ENCODE measurements around the gene KCNK15.

Gene KCNK15

DNA sequence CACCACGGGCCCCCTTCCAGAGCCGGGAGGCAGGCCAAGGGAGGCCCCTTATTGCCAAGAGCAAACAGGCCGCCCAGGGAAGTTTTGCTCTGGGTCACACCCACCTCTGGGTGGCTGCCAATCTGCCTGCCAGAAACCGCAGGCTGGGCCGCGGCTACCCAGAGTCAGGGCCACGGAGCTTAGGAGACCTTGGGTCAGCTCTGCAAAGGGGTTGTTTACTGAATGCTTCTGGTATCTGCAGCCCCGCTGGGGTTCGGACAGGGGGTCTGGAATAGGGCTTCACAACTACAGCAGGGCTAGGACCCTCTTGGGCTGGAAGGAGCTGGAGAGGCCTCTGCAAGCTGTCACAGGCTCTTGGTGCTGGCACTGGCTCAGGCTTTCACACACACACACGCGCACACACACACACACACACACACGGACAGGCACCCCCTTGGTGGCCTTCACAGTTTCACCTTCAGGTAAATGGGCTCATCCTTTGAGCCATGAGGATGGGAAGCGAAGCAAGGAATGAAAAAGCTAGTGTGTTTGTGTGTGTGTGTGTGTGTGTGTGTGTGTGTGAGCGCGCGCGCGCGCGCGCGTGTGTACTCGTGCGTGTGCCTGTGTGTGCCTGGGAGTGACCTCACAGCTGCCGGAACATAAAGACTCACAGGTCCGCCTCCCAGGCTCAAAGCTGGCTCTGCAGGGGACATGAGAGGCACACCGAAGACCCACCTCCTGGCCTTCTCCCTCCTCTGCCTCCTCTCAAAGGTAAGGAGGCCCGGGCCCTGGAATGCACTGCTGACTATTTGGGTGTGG, 30.8 kb upstream of the KCNK15 start, which contains the start of gene CCN5:
CCN5 (plus strand) TSS at position 669 of the 798 bp plus-strand sequence; CDS start at position 691, 22 bp downstream.
- Histone ChIP-seq H3K27ac (ENCODE audit: low read depth, low read length) (peak within 1 kb of the TSS; percentile 65), H3K4me1 (ENCODE audit: control insufficient read depth in 5 of 5, insufficient read depth in 5 of 5, low read length in 5 of 5) (peaks cover 6 to 51% (median 47%) of the 10 kb centered on the region in 5 donors), H3K36me3 (ENCODE audit: control insufficient read depth in 5 of 5, insufficient read depth in 5 of 5, low read length in 5 of 5) (no peaks in the 10 kb centered on the region), H3K9ac (ENCODE audit: low read length in 5 of 5) (peak within 1 kb of the TSS in 3 of 5 donors; percentile 54 to 72 (median 66)), H3K27me3 (ENCODE audit: control insufficient read depth in 5 of 5, insufficient read depth in 4 of 5, low read length in 5 of 5) (no peaks in the 10 kb centered on the region), H3K9me3 (ENCODE audit: control insufficient read depth in 5 of 5, low read length in 5 of 5) (no peaks in the 10 kb centered on the region), H3K4me3 (ENCODE audit: low read depth in 1 of 5, low read length in 5 of 5) (peak within 1 kb of the TSS; percentile 61 to 77 (median 64))

DNA sequence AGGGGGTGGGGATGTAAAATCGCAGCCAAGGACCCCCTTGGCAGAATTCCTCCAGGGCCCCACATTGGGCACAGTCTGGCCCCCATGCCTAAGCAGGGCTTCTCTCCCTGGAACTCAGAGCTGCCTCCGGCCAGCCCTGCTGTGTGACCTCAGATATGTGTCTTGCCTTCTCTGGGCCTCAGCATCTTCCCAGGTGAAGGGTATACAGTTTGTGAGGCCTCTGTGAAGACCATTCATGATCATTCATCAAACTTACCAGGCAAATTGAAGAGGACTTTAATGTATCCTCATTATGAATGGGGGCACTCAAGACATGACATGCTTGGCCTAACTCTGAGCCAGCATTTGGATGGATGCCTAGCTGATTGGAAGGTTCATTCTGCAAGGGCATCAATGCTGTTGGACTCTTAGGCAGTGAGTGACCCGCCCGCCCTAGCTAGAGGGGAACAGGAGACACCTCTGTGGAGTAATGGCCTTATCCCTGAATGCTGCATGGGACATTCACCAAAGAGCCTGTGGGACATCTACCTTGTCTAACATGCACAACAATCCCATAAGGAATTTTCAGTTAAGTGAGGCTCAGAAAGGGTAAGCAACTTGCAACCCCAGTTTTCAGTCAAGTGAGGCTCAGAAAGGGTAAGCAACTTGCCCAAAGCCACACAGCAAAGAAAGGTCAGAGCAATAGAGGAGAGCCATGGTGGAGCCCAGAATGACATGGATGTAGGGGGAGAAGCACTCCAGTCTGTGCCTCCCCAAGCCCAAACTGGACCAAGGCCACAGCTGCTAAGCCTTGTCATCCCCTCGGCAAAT, 30.0 kb upstream of the KCNK15 start:
- Histone ChIP-seq H3K4me1 (ENCODE audit: control insufficient read depth in 5 of 5, insufficient read depth in 5 of 5, low read length in 5 of 5) (peaks cover 6 to 59% (median 52%) of the 10 kb centered on the region in 5 donors), H3K4me3 (ENCODE audit: low read depth in 1 of 5, low read length in 5 of 5) (peak overlapping the region; percentile 61 to 77 (median 64))

DNA sequence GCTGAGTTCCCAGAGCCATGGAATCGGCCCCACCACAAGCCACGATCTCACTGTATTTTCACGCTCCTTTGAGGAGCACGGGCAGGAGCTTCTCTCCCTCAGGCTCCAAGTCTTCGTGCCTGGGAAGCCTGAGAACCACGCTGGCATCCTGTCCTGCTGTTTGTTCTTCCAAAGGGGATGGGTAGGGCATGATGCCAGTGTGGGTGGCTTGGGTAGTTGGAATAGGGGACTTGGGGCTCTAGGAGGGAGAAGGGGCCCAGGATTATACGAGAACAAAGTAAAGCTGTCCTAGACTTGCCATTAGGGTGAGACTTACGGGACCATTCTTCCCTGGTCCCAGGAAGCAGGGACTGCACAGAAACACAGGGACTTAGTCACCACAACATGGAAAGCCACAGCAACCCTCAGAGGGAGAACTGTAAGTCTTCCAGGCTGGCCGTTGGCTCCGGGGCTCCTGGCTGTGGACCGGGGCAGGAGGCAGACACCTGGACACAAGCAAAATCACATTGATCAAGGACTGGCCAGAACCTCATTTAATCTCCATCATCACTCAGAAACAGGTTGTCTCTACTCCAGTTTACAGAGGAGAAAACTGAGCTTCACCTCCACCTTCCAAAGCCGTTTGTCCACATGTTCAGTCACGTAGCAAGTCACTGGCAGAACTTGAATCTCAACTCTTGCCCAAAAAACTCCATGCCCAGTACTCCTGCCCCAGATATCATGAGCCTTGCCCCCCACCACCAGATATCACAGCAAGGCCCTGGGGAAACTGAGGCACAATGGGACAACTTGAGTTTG, 29.2 kb upstream of the KCNK15 start:
- Histone ChIP-seq H3K27ac (ENCODE audit: low read depth, low read length) (peak overlapping the region; percentile 67), H3K9me3 (ENCODE audit: control insufficient read depth in 5 of 5, low read length in 5 of 5) (no peaks in the 10 kb centered on the region), H3K9ac (ENCODE audit: low read length in 5 of 5) (peak overlapping the region in 4 of 5 donors; percentile 5 to 72 (median 35)), H3K27me3 (ENCODE audit: control insufficient read depth in 5 of 5, insufficient read depth in 4 of 5, low read length in 5 of 5) (no peaks in the 10 kb centered on the region), H3K36me3 (ENCODE audit: control insufficient read depth in 5 of 5, insufficient read depth in 5 of 5, low read length in 5 of 5) (no peaks in the 10 kb centered on the region), H3K4me3 (ENCODE audit: low read depth in 1 of 5, low read length in 5 of 5) (peak overlapping the region; percentile 61 to 77 (median 64)), H3K4me1 (ENCODE audit: control insufficient read depth in 5 of 5, insufficient read depth in 5 of 5, low read length in 5 of 5) (peaks cover 6 to 63% (median 57%) of the 10 kb centered on the region in 5 donors)

More for the DNA sequence above, 30.0 kb upstream of the KCNK15 start:
- Histone ChIP-seq H3K9ac (ENCODE audit: low read length in 5 of 5) (peak overlapping the region in 3 of 5 donors; percentile 54 to 72 (median 57)), H3K27me3 (ENCODE audit: control insufficient read depth in 5 of 5, insufficient read depth in 4 of 5, low read length in 5 of 5) (no peaks in the 10 kb centered on the region), H3K9me3 (ENCODE audit: control insufficient read depth in 5 of 5, low read length in 5 of 5) (no peaks in the 10 kb centered on the region), H3K27ac (ENCODE audit: low read depth, low read length) (no peak overlapping the region), H3K36me3 (ENCODE audit: control insufficient read depth in 5 of 5, insufficient read depth in 5 of 5, low read length in 5 of 5) (no peaks in the 10 kb centered on the region)

DNA sequence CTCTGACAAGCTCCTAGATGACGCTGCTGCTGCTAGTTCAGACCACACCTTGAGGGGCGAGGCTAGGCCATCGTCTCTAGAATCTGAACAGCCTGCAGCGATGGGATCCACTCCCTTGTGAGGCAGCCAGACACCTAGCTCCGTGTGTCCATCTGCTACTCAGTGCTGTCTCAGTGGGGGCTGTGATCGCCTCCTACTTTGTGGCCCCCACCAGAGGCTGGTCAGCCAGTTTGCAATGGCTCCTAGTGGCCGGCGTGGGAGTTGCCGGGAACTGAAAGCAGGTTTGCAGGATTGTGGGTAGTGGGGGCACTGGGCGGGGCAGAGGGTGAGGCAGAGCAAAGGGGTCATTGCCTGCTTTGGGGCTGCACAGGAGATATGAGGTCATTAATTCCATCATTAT, 27.7 kb upstream of the KCNK15 start:
- Histone ChIP-seq H3K9me3 (ENCODE audit: control insufficient read depth in 5 of 5, low read length in 5 of 5) (no peaks in the 10 kb centered on the region), H3K27ac (ENCODE audit: low read depth, low read length) (no peak overlapping the region), H3K36me3 (ENCODE audit: control insufficient read depth in 5 of 5, insufficient read depth in 5 of 5, low read length in 5 of 5) (peaks cover 0 to 3% (median 0%) of the 10 kb centered on the region in 5 donors), H3K9ac (ENCODE audit: low read length in 5 of 5) (no peak overlapping the region), H3K4me1 (ENCODE audit: control insufficient read depth in 5 of 5, insufficient read depth in 5 of 5, low read length in 5 of 5) (peaks cover 6 to 68% (median 60%) of the 10 kb centered on the region in 5 donors), H3K27me3 (ENCODE audit: control insufficient read depth in 5 of 5, insufficient read depth in 4 of 5, low read length in 5 of 5) (no peaks in the 10 kb centered on the region), H3K4me3 (ENCODE audit: low read depth in 1 of 5, low read length in 5 of 5) (peak overlapping the region; percentile 38 to 55 (median 44))

DNA sequence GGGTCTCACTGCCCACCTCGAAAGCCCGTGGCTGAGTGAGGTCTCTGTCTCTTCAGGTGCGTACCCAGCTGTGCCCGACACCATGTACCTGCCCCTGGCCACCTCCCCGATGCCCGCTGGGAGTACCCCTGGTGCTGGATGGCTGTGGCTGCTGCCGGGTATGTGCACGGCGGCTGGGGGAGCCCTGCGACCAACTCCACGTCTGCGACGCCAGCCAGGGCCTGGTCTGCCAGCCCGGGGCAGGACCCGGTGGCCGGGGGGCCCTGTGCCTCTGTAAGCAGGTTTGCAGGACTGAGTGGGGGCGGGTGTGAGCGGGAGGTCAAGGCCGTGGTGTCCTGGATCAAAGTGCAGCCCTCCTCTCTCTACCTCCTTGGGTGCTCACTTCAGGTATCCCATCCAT, 25.8 kb upstream of the KCNK15 start:
- Histone ChIP-seq H3K4me3 (ENCODE audit: low read depth in 1 of 5, low read length in 5 of 5) (no peak overlapping the region), H3K4me1 (ENCODE audit: control insufficient read depth in 5 of 5, insufficient read depth in 5 of 5, low read length in 5 of 5) (peaks cover 0 to 57% (median 51%) of the 10 kb centered on the region in 5 donors), H3K27ac (ENCODE audit: low read depth, low read length) (no peak overlapping the region), H3K27me3 (ENCODE audit: control insufficient read depth in 5 of 5, insufficient read depth in 4 of 5, low read length in 5 of 5) (peaks cover 0 to 3% (median 0%) of the 10 kb centered on the region in 5 donors), H3K36me3 (ENCODE audit: control insufficient read depth in 5 of 5, insufficient read depth in 5 of 5, low read length in 5 of 5) (peaks cover 0 to 6% (median 0%) of the 10 kb centered on the region in 5 donors), H3K9me3 (ENCODE audit: control insufficient read depth in 5 of 5, low read length in 5 of 5) (no peaks in the 10 kb centered on the region), H3K9ac (ENCODE audit: low read length in 5 of 5) (no peak overlapping the region)

DNA sequence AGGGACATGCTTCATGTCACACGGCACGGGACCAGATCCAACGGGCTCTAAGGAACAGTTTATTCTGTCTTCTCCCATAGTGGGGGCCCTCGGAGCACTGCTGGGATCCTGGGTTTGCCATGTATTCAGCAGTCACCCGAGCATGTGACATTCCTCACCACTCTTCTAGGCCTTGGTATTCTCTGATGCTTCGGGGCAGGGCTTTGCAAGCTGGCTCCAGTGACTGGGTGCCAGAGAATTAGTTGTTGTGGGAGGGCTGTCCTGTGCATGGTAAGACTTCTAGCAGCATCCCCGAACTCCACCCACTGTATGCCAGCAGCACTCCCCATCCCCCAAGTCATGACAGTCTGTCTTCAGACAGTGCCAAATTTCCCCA, 25.1 kb upstream of the KCNK15 start:
- Histone ChIP-seq H3K36me3 (ENCODE audit: control insufficient read depth in 5 of 5, insufficient read depth in 5 of 5, low read length in 5 of 5) (peaks cover 0 to 6% (median 0%) of the 10 kb centered on the region in 5 donors), H3K4me3 (ENCODE audit: low read depth in 1 of 5, low read length in 5 of 5) (no peak overlapping the region), H3K9me3 (ENCODE audit: control insufficient read depth in 5 of 5, low read length in 5 of 5) (no peaks in the 10 kb centered on the region), H3K9ac (ENCODE audit: low read length in 5 of 5) (no peak overlapping the region), H3K27me3 (ENCODE audit: control insufficient read depth in 5 of 5, insufficient read depth in 4 of 5, low read length in 5 of 5) (peaks cover 0 to 3% (median 0%) of the 10 kb centered on the region in 5 donors), H3K27ac (ENCODE audit: low read depth, low read length) (peak overlapping the region; percentile 8), H3K4me1 (ENCODE audit: control insufficient read depth in 5 of 5, insufficient read depth in 5 of 5, low read length in 5 of 5) (peaks cover 0 to 49% (median 43%) of the 10 kb centered on the region in 5 donors)

DNA sequence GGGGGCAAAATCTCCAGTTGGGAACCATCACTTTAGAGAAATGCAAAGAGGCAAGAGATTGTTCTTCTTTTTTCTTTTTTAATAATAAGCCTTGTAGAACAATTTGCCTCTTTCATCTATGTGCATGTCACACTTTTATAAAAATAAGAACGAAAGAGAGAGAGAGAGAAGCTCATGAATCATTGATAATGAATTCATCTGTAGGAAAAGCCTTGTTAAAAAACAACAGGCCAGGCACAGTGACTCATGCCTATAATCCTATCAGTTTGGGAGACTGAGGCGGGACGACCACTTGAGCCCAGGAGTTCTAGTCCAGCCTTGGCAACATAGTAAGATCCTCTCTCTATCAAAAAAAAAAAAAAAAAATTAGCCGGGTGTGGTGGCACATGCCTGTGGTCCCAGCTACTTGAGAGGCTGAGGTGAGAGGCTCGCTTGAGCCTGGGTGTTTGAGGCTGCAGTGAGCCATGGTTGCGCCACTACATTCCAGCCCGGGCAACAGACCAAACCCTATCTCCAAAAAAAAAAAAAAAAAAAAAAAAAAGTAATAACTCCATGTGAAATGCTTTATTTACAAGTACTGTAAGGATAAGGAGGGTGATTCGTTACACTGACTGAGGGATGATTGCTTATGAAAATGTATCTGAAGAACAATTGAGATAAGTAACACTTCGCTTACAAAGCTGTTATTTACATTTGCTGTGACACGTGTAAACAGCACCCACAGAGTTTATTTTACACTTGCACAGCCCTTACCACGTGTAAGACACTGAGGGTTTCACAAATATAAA, 24.5 kb upstream of the KCNK15 start:
- Histone ChIP-seq H3K27me3 (ENCODE audit: control insufficient read depth in 5 of 5, insufficient read depth in 4 of 5, low read length in 5 of 5) (peaks cover 0 to 3% (median 0%) of the 10 kb centered on the region in 5 donors), H3K4me3 (ENCODE audit: low read depth in 1 of 5, low read length in 5 of 5) (no peak overlapping the region), H3K4me1 (ENCODE audit: control insufficient read depth in 5 of 5, insufficient read depth in 5 of 5, low read length in 5 of 5) (peaks cover 0 to 43% (median 37%) of the 10 kb centered on the region in 5 donors), H3K36me3 (ENCODE audit: control insufficient read depth in 5 of 5, insufficient read depth in 5 of 5, low read length in 5 of 5) (peaks cover 0 to 6% (median 3%) of the 10 kb centered on the region in 5 donors), H3K27ac (ENCODE audit: low read depth, low read length) (peak overlapping the region; percentile 8), H3K9me3 (ENCODE audit: control insufficient read depth in 5 of 5, low read length in 5 of 5) (no peaks in the 10 kb centered on the region), H3K9ac (ENCODE audit: low read length in 5 of 5) (no peak overlapping the region)

DNA sequence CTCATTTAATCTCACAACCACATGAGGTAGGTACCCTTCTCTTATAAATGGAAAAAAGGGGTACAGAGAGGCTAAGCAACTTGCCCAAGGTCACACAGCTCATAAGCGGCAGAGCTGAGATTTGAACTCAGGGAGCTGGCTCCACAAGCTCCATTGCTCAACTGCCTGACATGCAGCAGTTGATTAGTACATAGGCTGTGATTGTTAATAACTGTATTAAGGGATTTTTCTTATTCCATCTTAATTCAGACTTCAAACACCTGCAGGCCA, 23.9 kb upstream of the KCNK15 start:
- Histone ChIP-seq H3K27ac (ENCODE audit: low read depth, low read length) (no peak overlapping the region), H3K9ac (ENCODE audit: low read length in 5 of 5) (no peak overlapping the region)

DNA sequence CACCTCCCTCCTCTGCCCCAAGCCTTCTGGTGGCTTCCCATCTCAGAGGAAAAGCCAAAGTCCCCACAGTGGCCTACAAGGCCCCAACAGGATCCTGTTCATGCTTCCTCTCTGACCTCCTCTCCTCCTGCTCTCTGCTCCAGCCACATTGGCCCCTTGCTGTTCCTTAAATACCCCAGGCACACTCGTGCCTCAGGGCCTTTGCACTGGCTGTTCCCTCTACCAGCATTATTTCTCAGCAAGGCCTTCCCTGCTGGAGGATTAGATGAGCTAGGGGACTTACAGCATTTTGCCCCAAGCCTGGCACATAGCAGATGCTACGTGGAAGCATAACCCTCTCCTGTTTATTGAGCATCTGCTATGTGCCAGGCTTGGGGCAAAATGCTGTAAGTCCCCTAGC, 22.7 kb upstream of the KCNK15 start:
- Histone ChIP-seq H3K4me1 (ENCODE audit: control insufficient read depth in 5 of 5, insufficient read depth in 5 of 5, low read length in 5 of 5) (peaks cover 0 to 33% (median 28%) of the 10 kb centered on the region in 5 donors), H3K9ac (ENCODE audit: low read length in 5 of 5) (no peak overlapping the region), H3K27me3 (ENCODE audit: control insufficient read depth in 5 of 5, insufficient read depth in 4 of 5, low read length in 5 of 5) (peaks cover 0 to 3% (median 0%) of the 10 kb centered on the region in 5 donors), H3K9me3 (ENCODE audit: control insufficient read depth in 5 of 5, low read length in 5 of 5) (no peaks in the 10 kb centered on the region), H3K27ac (ENCODE audit: low read depth, low read length) (no peak overlapping the region), H3K4me3 (ENCODE audit: low read depth in 1 of 5, low read length in 5 of 5) (no peak overlapping the region), H3K36me3 (ENCODE audit: control insufficient read depth in 5 of 5, insufficient read depth in 5 of 5, low read length in 5 of 5) (peaks cover 0 to 10% (median 7%) of the 10 kb centered on the region in 5 donors)

More for the DNA sequence above, 23.9 kb upstream of the KCNK15 start:
- Histone ChIP-seq H3K9me3 (ENCODE audit: control insufficient read depth in 5 of 5, low read length in 5 of 5) (no peaks in the 10 kb centered on the region), H3K4me1 (ENCODE audit: control insufficient read depth in 5 of 5, insufficient read depth in 5 of 5, low read length in 5 of 5) (peaks cover 0 to 39% (median 32%) of the 10 kb centered on the region in 5 donors), H3K36me3 (ENCODE audit: control insufficient read depth in 5 of 5, insufficient read depth in 5 of 5, low read length in 5 of 5) (peaks cover 0 to 7% (median 4%) of the 10 kb centered on the region in 5 donors), H3K4me3 (ENCODE audit: low read depth in 1 of 5, low read length in 5 of 5) (no peak overlapping the region), H3K27me3 (ENCODE audit: control insufficient read depth in 5 of 5, insufficient read depth in 4 of 5, low read length in 5 of 5) (peaks cover 0 to 3% (median 0%) of the 10 kb centered on the region in 5 donors)
